ENCODE data around the gene NLE1. TPM values are rescaled to one million over a fixed set of nuclear protein-coding genes. Genes with fewer than 3 reads are reported as not detected.
"Not testable (repeated sequence)": the region's sequence is repeated elsewhere in the genome, so short reads cannot be mapped to it uniquely, and the experiment has no call there.

Gene NLE1
- total RNA-seq, 1 experiment from 2014 or later: 47.7 TPM

DNA sequence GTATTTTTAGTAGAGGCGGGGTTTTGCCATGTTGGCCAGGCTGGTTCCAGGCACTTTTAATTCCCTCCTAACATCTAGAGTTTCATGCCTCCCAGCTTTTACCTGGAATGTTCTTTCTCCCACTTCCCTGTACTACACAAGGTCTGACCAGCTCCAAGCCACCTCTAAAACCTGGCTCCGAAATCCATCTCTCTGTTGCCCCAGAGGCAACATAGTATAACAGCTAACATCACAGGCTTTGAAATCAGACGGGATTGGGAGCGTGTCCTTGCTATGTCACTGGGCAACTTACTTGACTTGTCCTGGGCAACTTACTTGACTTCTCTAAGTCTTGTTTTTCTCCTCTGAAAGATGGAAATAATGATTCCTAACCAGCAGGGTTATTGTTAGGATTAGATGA is 20.7 kb upstream of the NLE1 start:
- DNase-seq (ENCODE audit: low read depth): no peak

- no peak for DNase-seq (ENCODE audit: low read depth)
Measured at GRCh38 chr17:35161281-35161761, 19.2 kb upstream of the NLE1 start.

GRCh38 chr17:35160354-35161201 is 18.5 kb upstream of the NLE1 start:
- no peak for DNase-seq (ENCODE audit: low read depth)

DNA sequence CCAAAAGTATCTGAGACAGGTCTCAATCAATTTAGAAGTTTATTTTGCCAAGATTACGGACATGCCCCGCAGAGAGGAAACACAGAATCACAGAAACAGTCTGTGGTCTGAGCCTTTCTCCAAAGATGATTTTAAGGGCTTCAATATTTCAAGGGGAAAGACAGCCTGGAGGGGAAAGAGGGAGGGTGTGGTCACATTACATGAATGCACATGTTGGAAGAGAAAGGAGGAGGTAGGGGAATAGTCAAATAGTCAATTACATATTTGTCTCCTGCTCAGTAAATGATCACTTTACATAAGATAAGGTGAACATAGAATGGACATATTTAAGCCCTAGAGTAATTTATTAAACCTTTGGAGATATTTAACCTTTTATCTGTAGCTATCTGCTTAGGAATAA is 17.8 kb upstream of the NLE1 start:
- DNase-seq (ENCODE audit: low read depth): no peak

DNA sequence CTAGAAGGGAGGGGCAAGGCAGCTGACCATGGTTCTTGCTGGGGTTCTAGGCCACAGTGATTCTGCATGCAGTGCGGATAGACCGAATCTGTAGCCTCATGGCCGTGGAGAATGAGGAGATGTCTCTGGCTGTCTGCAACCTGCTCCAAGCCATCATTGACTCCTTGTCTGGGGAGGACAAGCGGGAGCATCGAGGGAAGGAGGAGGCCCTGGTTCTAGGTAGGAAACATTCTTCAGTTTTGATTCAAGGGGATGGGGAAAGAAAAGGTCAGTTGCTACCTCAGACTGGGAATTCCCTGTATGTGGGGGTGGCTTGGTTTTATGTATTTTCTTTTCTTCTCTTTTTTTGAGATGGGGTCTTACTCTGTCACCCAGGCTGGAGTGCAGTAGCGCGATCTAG is 13.1 kb upstream of the NLE1 start:
- no peak for DNase-seq (ENCODE audit: low read depth)

DNA sequence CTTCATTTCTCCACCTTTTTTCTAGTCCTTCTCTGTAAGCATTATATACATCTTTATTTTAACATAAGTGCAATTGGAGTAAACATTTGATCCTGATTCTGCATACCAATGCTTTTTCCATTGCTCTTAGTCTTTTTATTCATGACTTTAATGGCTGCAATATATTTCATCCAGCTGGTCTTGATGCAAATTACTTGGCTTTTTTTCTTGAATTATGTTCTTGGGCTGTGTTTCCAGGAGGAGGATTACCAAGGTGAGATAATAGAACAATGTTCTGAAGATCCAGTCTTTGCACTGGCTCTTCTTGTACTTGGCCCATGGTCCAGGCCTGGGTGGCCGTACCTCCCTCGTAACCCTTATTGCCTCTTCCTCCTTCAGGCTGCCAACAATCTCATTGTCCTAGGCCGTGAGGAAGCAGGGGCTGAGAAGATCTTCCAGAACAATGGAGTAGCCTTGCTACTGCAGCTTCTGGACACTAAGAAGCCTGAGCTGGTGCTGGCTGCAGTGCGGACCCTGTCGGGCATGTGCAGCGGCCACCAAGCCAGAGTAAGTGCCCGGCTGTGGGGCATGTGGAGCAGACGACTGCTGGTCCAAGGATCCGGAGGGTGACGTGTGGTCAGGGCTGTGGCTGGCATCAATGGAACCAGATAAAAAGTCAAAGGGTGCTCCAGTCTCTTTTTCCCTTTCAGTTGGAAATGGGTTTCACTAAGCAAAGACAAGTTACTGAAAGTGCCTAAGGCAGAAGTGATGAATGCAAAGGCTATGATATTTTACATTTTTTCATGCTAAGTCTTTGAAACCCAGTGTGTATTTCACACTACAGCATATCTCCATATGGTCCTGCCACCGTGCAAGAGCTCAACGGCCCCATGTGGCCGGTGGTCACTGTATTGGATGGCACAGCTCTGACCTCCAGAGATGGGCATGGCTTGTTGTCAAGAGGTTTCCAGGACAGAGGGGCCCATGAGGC is 12.4 kb upstream of the NLE1 start:
- DNase-seq (ENCODE audit: low read depth): no peak

- no peak for DNase-seq (ENCODE audit: low read depth)
Measured at GRCh38 chr17:35152421-35153140, 10.5 kb upstream of the NLE1 start.

GRCh38 chr17:35151080-35151479 is 9.0 kb upstream of the NLE1 start:
- not testable (repeated sequence) for DNase-seq (ENCODE audit: low read depth)

GRCh38 chr17:35149941-35150340 is 7.8 kb upstream of the NLE1 start:
- no peak for DNase-seq (ENCODE audit: low read depth)

DNA sequence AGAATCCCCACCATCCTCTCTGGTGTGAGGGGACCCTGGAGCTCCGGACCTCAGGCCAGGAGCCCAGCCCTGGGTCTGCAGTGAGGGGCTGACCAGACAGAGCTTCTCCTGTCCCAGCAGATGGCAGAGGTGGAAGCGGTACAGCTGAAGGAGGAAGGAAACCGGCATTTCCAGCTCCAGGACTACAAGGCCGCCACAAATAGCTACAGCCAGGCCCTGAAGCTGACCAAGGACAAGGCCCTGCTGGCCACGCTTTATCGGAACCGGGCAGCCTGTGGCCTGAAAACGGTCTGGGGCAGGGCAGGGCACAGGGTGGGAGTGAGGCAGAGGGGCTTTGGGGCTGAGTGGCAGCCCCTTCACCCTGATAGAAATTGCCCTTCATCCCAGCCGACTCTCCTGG is 6.0 kb upstream of the NLE1 start:
- DNase-seq (ENCODE audit: low read depth): no peak

DNA sequence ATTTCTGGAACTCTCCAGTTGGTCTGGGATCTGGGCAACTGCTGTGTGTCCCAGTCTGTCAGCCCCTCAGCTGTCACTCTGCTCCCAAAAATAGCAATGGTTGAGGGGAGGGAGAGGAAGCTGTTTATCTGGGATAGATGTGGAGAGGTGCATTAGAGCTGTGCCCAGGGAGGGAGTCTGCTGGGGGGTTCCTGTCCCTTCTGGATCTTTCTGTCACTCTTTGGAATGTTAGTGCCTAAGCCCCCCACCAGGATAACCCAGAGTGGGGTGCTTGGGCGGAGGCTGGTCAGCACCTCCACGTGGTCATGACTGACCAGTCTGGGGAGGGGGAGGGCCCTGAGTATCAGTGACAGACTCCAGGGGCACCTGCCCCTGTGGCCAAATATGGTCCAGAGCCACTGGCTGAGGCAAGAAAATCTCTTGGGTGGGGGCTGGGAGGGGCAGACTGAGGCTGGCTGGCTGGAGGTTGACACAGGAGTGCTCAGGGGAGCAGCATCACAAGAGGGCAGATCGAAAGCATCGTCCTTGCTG is 5.3 kb upstream of the NLE1 start, which contains the start of gene UNC45B:
UNC45B (plus strand) TSS at position 443 of the 531 bp plus-strand sequence. CDS start 447 bp downstream, outside the sequence.
- no peak for DNase-seq (ENCODE audit: low read depth)

DNA sequence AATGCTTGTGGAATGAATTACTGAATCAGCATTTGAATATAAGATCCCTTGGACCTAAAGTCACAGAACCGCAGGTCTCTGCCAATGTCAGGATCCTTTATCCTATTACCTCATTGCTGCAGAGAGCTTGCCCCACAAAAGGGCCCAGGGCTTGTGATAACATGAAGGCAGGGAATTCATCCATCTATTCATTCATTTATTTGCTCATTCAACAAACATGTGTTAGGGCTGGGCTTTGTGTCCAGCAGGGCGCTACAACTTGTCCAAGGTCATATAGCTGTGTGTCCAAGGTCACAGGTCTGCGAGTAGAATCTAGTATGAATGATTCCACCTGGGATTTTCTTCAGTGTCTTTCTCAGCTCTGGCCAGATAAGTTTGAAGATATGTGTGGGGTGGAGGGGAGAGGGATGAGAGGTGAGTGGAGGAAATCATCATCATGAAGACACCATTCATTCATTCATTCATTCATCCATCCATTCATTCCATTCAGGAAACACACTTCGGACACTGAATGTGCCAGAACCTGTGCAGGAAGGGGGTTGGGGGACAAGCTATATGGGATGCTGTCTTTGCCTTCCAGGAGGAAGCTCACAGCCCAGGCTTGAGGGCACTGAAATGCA is 4.2 kb upstream of the NLE1 start:
- DNase-seq (ENCODE audit: low read depth): no peak

- DNase-seq (ENCODE audit: low read depth): no peak
Measured at GRCh38 chr17:35144840-35145239, 2.7 kb upstream of the NLE1 start.

DNA sequence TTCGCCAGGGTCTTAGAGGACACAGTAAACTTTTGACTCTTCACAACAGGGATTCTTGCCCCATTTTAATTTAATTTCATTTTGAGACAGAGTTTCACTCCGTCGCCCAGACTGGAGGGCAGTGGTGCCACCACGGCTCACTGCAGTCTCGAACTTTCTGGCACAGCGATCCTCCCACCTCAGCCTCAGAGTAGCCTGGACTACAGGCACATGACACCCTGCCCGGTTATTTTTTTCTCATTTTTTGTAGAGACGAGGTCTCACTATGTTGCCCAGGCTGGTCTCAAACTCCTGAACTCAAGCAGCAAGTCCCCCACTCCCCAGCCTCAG is 329 bp upstream of the NLE1 start:
- DNase-seq (ENCODE audit: low read depth): no peak

GRCh38 chr17:35138218-35138617 is 3.9 kb downstream of the NLE1 start:
- DNase-seq (ENCODE audit: low read depth): no peak

DNA sequence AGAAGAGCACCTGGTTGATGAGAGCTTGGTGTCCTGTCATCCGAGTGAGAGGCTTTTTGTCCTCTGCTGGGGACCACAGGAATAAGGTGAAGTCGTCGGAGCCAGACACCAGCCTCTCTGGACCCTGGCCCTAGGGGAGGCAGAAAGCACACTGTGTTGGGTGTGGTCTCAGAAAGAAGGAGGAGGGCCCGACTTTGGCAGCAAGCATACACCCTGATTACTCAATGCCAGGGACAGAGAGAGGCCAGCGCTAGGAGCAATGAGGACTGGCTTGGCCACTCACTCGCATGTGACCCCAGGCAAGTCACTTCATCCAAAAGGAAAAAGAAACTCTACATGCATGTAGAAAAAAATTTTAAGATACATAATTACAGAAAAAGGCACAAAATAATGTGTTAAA is 6.8 kb downstream of the NLE1 start:
- DNase-seq (ENCODE audit: low read depth): no peak

- DNase-seq (ENCODE audit: low read depth): no peak
Measured at GRCh38 chr17:35132816-35133550, 9.1 kb downstream of the NLE1 start.

DNA sequence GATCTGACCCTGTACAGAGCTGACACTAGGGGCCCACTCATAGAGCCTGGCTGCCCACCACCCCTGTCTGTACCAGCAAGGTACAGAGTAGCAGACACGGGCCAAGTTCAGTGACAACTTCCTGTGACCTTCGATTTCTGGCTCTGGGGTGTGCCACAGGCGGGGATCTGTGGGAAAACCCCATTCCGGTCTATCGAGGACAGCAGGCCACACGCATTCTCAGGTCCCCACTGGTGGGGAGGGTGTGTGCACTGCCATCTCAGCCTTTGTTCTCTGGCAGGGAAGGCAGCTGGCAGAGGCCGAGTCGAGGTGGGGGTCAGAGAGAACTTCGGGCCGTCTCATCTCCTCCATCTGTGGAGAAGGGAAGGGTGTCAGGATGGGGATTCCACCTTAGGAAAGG is 10.0 kb downstream of the NLE1 start:
- DNase-seq (ENCODE audit: low read depth): no peak

- no peak for DNase-seq (ENCODE audit: low read depth)
Measured at GRCh38 chr17:35130392-35130791, 11.7 kb downstream of the NLE1 start.

DNA sequence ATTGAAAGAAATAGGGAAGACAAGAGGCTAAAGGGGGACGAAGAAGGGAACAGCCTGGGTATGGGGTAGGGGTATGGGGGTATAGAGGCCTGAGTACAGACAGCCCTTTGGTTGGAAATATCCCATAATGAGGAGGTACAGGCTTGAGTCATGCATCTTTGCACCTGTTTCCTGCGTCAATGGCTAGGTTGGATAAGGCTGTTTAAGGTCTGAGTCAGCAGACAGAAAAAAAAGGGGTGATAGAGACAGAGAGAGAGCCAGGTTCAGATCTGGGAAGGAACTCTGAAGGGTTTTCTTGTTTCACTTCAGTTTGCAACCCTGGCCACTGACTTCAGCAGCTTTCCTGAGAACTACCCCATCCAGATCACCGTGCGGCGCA is 12.1 kb downstream of the NLE1 start:
- no peak for DNase-seq (ENCODE audit: low read depth)
